Erythroblast (primary cell): ENCODE results near the gene VWC2L.

Experiments
- GATA1 ChIP-seq: IDR thresholded peaks from 2 replicates; pipeline ENCODE4 v1.6.1; 2011; ENCODE audit warnings: low read depth, mild to moderate bottlenecking, control low read depth, low read length, moderate library complexity
- POLR2A ChIP-seq: IDR thresholded peaks from 2 replicates; pipeline ENCODE4 v1.6.1; 2011; ENCODE audit warnings: mild to moderate bottlenecking, low read length

- TF ChIP-seq POLR2A, result no peak
- no peak for TF ChIP-seq GATA1
Measured at GRCh38 chr2:214519258-214519818, 108.5 kb downstream of the VWC2L start.
